GM21737 (cell line): Measurements from ENCODE around the gene COL15A1.
"Not testable (repeated sequence)": the region's sequence is repeated elsewhere in the genome, so short reads cannot be mapped to it uniquely, and the experiment has no call there.

ENCODE experiments used
- ATAC-seq: cut with Tn5 transposase; IDR thresholded peaks from one replicate; pipeline ENCODE4 v1.9.1; 2021; ENCODE audit warnings: mild to moderate bottlenecking, moderate library complexity; ENCODE audit not compliant: unreplicated experiment

Gene COL15A1

DNA sequence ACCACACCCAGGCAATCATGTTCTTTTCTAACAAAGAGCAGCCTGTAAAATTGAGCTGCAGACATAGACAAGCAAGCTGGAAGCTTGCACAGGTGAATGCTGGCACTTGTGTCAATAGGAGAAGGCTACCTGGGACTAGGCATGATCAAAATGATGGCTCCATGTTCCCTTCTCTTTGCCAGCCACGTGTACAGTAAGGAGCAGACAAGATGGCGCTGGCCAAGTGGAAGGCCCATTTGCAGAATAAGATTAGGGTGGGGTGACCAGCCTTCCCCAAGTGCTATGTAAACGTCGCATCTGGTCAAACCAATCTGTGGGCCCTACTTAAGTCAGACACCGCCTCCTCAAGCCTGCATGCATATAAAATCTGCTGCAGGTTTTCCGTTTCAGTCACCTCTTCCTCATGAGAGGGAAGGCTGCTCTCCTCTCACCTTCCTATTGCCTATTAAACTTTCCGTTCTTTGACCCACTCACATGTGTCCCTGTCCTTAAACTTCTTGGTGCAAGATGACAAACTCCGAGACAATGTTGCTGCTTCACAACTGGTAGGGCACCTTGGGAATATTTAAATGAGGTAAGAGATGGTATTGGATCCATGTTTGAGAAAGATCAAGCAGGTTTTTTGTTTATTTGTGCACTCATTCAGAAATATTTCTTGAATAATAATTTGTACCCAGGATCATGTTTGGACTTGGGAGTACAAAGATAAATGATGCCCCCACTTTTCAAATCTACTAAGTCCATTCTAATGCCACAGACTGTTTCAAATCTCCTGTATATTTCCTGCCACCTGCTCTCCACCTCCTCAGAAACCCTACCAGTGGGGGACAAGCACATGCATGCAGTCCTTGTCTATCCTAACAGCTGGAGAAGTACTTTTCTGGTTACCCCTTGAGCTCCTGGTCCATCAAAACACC lies 130.5 kb downstream of the COL15A1 start:
- ATAC-seq = no peak

- no peak for ATAC-seq
Measured at GRCh38 chr9:99074902-99075245, 131.2 kb downstream of the COL15A1 start.

DNA sequence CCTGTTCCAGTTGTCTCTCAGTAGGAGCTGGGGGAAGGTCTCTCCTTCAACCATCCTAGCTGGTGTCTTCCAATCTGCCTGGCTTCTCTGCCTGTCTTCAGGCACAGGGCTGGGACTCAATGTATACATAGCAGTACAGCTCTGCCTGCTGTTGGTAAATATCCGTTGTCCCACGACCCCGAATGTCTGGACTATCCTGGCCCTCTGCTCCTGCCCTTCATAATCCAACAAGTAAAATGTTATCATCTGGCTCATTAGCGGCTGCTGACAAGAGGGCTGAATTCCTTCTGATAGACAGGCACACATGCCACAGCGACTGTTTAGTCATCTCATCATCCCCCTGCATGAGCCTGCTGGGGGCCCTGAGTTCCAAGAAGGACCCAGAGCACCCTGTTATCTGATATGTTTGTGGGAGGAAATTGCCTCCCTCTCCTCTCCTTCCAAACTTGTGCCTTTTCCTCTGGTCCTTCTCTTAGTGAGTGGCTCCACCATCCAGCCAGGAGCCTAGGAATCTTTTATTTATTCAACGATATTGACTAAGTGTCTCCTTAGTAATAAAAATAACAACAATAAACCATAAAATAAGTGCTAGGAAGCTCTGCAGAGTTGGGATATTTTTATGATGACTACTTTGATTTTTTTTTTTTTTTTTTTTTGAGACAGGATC lies 131.7 kb downstream of the COL15A1 start:
- ATAC-seq = no peak

- no peak for ATAC-seq
Measured at GRCh38 chr9:99076030-99076429, 132.3 kb downstream of the COL15A1 start.

DNA sequence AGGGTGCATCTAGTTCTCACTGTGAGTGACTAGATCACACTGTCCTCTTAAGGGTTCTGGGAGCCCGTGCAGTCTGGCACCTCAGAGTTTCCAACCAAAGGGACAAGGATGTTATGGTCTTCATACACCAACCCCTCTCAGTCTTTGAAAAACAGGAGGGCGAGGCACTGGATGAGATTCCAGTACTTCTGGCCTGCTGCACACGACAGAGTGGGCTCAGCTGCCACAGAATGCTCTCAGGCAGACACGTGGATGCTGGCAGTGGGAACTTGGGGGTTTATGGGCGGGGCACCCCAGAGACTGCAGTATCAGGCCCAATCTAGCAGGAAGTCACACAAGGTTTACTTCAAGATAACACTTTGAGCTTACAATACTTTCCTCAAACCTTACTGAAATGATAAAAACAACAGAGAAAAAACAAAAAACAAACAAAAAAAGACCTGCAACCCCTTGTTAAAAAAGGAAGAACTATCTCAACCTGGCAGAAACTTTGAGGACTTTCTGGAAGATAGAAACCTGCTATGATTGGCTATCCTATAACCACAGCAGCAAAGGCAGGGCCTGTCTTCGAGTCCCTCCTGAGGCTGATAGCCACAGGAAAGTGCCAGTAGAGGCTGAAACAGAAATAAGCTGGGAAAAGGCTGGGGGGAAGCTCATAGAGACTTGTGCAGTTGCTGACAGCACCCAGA lies 132.9 kb downstream of the COL15A1 start:
- ATAC-seq = no peak

GRCh38 chr9:99078717-99079116 lies 135.0 kb downstream of the COL15A1 start:
- no peak for ATAC-seq

- ATAC-seq = no peak
Measured at GRCh38 chr9:99079542-99079941, 135.8 kb downstream of the COL15A1 start.

- ATAC-seq = no peak
Measured at GRCh38 chr9:99083051-99083450, 139.3 kb downstream of the COL15A1 start.

DNA sequence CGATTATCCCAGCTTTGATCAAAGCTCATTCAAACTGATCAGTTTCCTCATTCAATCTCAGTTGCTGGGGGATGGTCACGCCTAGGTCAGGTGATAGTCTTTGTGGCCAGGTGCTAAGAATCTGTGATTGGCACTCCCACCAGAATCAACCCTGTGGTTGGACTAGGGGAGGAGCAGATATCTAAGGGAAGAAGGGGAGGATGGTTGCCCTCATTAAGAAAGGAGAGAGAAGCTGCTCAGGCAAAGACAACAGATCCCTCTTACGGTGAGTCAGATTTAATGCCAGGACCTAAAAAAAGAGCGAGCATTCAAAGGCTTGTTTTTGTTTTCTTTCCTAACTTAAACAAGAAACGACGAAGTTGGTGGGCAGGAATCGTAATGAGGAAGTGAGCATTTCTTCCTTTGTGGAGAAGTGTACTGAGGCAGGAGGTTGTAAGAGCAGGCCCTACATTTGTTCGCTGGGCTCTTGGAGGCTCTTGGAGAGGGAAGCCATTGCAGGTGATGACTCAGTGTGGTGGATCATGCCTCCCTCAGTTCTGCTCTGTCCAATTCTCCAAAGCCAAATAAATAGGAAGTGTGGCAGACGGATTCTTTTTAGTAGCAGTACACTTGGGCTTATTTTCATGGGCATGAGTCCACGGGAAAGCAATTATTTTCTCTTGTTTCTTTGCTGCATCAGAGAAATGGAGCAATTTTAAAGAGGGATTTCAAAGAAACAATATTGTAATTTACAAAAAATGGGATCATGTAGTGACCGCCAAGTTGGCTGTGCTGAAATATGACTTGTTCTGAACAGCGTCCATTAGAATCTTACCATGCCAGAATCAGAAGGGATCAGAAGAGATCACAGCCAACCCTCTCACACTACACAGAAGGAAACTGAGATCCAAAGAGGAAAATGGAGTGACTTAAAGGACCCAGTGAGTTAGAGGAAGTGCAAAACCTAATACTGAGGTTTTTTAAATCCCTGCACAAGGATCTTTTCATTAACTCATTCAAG lies 142.5 kb downstream of the COL15A1 start:
- no peak for ATAC-seq

GRCh38 chr9:99087462-99087861 lies 143.8 kb downstream of the COL15A1 start:
- no peak for ATAC-seq

GRCh38 chr9:99090336-99091130 lies 146.8 kb downstream of the COL15A1 start:
- ATAC-seq = no peak

- ATAC-seq = no peak
Measured at GRCh38 chr9:99092643-99093491, 149.2 kb downstream of the COL15A1 start.

GRCh38 chr9:99093492-99093791 lies 149.7 kb downstream of the COL15A1 start:
- no peak for ATAC-seq

DNA sequence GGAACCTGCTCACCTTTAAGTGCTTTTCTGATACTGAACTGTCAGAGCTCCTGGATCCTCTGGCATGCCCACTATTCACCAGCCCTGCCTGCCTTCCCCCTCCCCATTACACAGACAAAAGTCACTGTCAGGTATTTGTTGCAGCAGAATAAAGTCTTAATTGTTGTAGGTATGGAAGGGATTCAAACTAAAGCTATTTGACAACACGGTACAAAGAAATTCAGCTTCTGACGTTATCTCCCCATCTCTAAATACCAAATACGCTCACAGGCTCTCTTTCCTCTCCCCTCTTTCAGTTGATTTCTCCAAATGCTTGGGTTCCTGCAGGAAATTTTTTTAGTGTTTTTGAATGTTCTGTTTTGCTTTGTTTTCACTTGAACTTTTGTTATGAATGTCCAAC lies 151.9 kb downstream of the COL15A1 start:
- no peak for ATAC-seq

DNA sequence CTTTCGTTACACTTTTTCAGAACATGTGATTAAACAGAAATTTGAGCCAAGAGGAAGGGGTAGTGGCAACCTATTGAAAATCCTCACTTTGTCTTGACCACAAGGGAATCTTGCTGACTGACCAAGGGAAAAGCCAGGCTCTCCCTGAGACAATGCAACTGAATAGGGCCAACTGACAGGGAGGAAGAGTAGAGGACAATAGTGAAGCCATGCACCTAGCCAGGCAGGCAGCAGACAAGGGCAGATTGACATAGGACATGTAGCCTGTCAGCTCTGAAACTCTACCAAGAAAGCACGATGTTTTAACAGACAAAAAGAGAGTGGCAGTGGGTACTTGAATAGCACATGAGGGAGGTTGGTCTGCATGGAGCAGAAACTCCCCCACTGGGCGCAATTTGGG lies 152.7 kb downstream of the COL15A1 start:
- no peak for ATAC-seq

GRCh38 chr9:99099806-99100585 lies 156.3 kb downstream of the COL15A1 start:
- not testable (repeated sequence) for ATAC-seq

DNA sequence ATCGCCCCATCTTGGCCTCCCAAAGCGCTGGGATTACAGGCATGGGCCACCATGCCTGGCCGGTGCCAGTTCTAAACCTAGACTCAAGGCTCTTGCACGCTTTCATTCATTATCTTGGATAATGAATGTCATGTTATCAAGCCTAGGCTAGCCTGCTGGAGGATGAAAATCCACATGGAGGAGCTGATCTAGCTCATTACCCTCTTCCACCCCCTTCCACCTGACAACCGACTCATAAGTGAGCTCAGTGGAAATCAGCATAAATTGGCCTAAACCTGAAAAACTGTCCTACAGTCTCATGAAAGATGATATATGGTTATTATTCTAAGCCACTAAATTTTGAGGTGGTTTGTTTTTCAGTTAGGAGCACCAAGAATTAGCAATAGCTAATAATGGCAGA lies 157.6 kb downstream of the COL15A1 start:
- ATAC-seq = no peak

DNA sequence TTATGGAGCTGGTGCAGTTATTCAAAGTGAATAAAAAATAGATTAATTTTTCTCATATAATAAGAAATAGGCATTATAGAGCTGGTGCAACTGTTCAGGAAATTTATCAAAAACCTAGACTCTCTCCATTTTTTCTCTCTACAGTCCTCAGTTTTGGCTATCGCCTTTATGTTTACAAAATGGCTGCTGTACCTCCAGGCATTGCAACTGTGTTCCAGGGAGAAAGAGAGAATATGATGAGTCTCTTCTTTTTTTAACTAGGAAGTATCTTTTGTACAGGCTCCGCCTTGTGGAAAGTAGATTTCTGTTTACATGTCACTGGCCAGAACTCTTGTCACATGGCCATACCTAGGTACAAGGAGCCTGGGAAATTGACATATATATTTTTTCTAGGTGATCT lies 158.1 kb downstream of the COL15A1 start:
- no peak for ATAC-seq
